SK-N-SH (cell line): ENCODE measurements around the gene SPINK13. TPM values are rescaled to one million over a fixed set of nuclear protein-coding genes. Genes with fewer than 3 reads are reported as not detected.

ENCODE experiments used
- CTCF ChIA-PET: fragments of 300-600, 350-600 bp; formaldehyde crosslinking; extraction: SDS; loops from one replicate; lab custom pipeline; 2021; lab: Yijun Ruan, JAX
- POLR2A ChIA-PET: fragments of 350-600 bp; sonication (Branson Sonifier 250); formaldehyde crosslinking; extraction: SDS; loops from one replicate; lab custom pipeline; 2020; ENCODE audit warnings: antibody characterized with exemption, inconsistent platforms; lab: Yijun Ruan, JAX
- DNase-seq: peaks from one replicate; pipeline ENCODE4 v3.0.0; 2012
- H2AFZ ChIP-seq: fragments of 200-600 bp; sonication (generic); 2 replicates; pipeline ENCODE4 v1.8.1; 2016; ENCODE audit warnings: antibody characterized with exemption, mild to moderate bottlenecking, low read depth
- H3F3A ChIP-seq: fragments of 200-600 bp; sonication (generic); replicated peaks from 2 replicates; pipeline ENCODE3; 2016; ENCODE audit warnings: antibody characterized with exemption, mild to moderate bottlenecking; ENCODE audit not compliant: insufficient read depth
- H3K27ac ChIP-seq, 2 experiments: fragments of 200-500 bp in 1 of 2; fragments of 200-600 bp in 1 of 2; sonication (Bioruptor generic) in 1 of 2; sonication (generic), shearing (Covaris generic) in 1 of 2; 2 replicates each; pipeline versions ENCODE4 v1.5.1 to v1.6.1; 2014 to 2016; ENCODE audit warnings: low read depth in 2 of 2, inconsistent platforms in 1 of 2, low read length in 1 of 2, mild to moderate bottlenecking in 1 of 2, mixed read lengths in 1 of 2
- H3K27me3 ChIP-seq: fragments of 200-600 bp; sonication (generic), shearing (Covaris generic); 2 replicates; pipeline ENCODE4 v1.6.1; 2016; ENCODE audit warnings: mixed run types; ENCODE audit not compliant: insufficient read depth
- H3K36me3 ChIP-seq, 2 experiments: fragments of 200-500 bp in 1 of 2; fragments of 200-600 bp in 1 of 2; sonication (Bioruptor generic) in 1 of 2; sonication (generic) in 1 of 2; replicated peaks in 1 of 2; 2 replicates each; pipeline versions ENCODE3 to v1.5.1; 2014 to 2016; ENCODE audit warnings: low read length in 1 of 2, mild to moderate bottlenecking in 1 of 2; ENCODE audit not compliant: insufficient read depth in 2 of 2, control insufficient read depth in 1 of 2
- H3K4me1 ChIP-seq, 2 experiments: fragments of 200-500 bp in 1 of 2; fragments of 200-600 bp in 1 of 2; sonication (Bioruptor generic) in 1 of 2; sonication (generic), shearing (Covaris generic) in 1 of 2; 2 replicates each; pipeline versions ENCODE4 v1.5.1 to v1.6.1; 2014 to 2016; ENCODE audit warnings: low read depth in 1 of 2, low read length in 1 of 2, mixed run types in 1 of 2; ENCODE audit not compliant: insufficient read depth in 2 of 2, control insufficient read depth in 1 of 2
- H3K4me2 ChIP-seq: fragments of 200-600 bp; sonication (generic), shearing (Covaris generic); 2 replicates; pipeline ENCODE4 v1.6.1; 2017; ENCODE audit warnings: mixed run types
- H3K4me3 ChIP-seq, 2 experiments: fragments of 200-500 bp in 1 of 2; fragments of 200-600 bp in 1 of 2; sonication (Bioruptor generic) in 1 of 2; sonication (generic), shearing (Covaris generic) in 1 of 2; 2 replicates each; pipeline versions ENCODE4 v1.5.1 to v1.8.1; 2014 to 2016; ENCODE audit warnings: low read depth in 2 of 2, inconsistent platforms in 1 of 2, low read length in 1 of 2, mild to moderate bottlenecking in 1 of 2, mixed read lengths in 1 of 2, moderate library complexity in 1 of 2
- H3K79me2 ChIP-seq: fragments of 200-600 bp; sonication (generic); 2 replicates; pipeline ENCODE4 v1.8.1; 2017; ENCODE audit warnings: mild to moderate bottlenecking; ENCODE audit not compliant: insufficient read depth
- H3K9ac ChIP-seq: fragments of 200-600 bp; sonication (generic); 2 replicates; pipeline ENCODE4 v1.6.1; 2017; ENCODE audit warnings: mixed run types
- H3K9me2 ChIP-seq: fragments of 200-600 bp; sonication (generic); 2 replicates; pipeline ENCODE4 v1.6.1; 2017; ENCODE audit warnings: mixed run types
- H3K9me3 ChIP-seq: fragments of 200-600 bp; sonication (generic); 2 replicates; pipeline ENCODE4 v1.6.1; 2017; ENCODE audit warnings: mixed run types, mild to moderate bottlenecking, moderate library complexity
- H4K20me1 ChIP-seq: fragments of 200-600 bp; sonication (generic); 2 replicates; pipeline ENCODE4 v1.6.1; 2017; ENCODE audit warnings: mild to moderate bottlenecking, mixed run types; ENCODE audit not compliant: insufficient read depth
- CHD2 ChIP-seq: fragments of 150-350 bp; IDR thresholded peaks from 2 replicates; pipeline ENCODE4 v1.6.1; 2018; ENCODE audit warnings: low read length; ENCODE audit not compliant: partially characterized antibody
- PBX3 ChIP-seq: IDR thresholded peaks from 2 replicates; pipeline ENCODE4; 2012
- TCF12 ChIP-seq: IDR thresholded peaks from 2 replicates; pipeline ENCODE4 v1.4.0; 2012
- USF1 ChIP-seq: IDR thresholded peaks from 2 replicates; pipeline ENCODE4 v1.4.0; 2012; ENCODE audit warnings: low read depth, borderline replicate concordance
- ZBTB33 ChIP-seq: IDR thresholded peaks from 2 replicates; pipeline ENCODE4 v1.4.0; 2012; ENCODE audit warnings: low read depth, borderline replicate concordance
- WGBS: methylation state at CpG from one replicate; pipeline ENCODE4 v1.1.6; 2017; ENCODE audit warnings: low lambda C conversion rate; 5-methylcytosine and 5-hydroxymethylcytosine counted together
- polyA plus RNA-seq, 3 experiments: library from polyadenylated mRNA; depleted of rRNA; stranded (reverse); fragments of >200 nt; gene quantifications; 2 replicates each; pipeline ENCODE4 v1.2.3, GENCODE V29; 2012
- TF ChIP-seq, protein P1 (sequence below): fragments of 150-350 bp; IDR thresholded peaks from 2 replicates; pipeline ENCODE4 v1.6.1; 2017; ENCODE audit warnings: antibody characterized with exemption, low read length, low read depth, borderline replicate concordance

The SPINK13 gene
- polyA plus RNA-seq, 1 of the 3 experiments (the other 2 are of a cell fraction), result not detected

- no peaks in the 10 kb centered on the region for H3K36me3 ChIP-seq
- H3K27me3 ChIP-seq, result no peaks in the 10 kb centered on the region
- no peak overlapping the region for H3K27ac ChIP-seq
- POLR2A ChIA-PET, result no interaction called here
- no peak overlapping the region for H2AFZ ChIP-seq
- TF ChIP-seq USF1, result no peak
- TF ChIP-seq ZBTB33, result no peak
- TF ChIP-seq TCF12, result no peak
- TF ChIP-seq, protein P1, sequence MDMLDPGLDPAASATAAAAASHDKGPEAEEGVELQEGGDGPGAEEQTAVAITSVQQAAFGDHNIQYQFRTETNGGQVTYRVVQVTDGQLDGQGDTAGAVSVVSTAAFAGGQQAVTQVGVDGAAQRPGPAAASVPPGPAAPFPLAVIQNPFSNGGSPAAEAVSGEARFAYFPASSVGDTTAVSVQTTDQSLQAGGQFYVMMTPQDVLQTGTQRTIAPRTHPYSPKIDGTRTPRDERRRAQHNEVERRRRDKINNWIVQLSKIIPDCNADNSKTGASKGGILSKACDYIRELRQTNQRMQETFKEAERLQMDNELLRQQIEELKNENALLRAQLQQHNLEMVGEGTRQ, result no peak
- no peak for TF ChIP-seq PBX3
- no peaks in the 10 kb centered on the region for H3F3A ChIP-seq
- DNase-seq, result no peak
- no peaks in the 10 kb centered on the region for H3K4me1 ChIP-seq
- CTCF ChIA-PET, result no interaction called here
- no peaks in the 10 kb centered on the region for H3K79me2 ChIP-seq
- no peak overlapping the region for H3K4me3 ChIP-seq
- no peaks in the 10 kb centered on the region for H4K20me1 ChIP-seq
- H3K9me3 ChIP-seq, result no peaks in the 10 kb centered on the region
- no peak overlapping the region for H3K9ac ChIP-seq
- no peaks in the 10 kb centered on the region for H3K9me2 ChIP-seq
- WGBS, result 55% methylated on average over 7 of the region's 7 CpGs
- H3K4me2 ChIP-seq, result no peak overlapping the region
These were observed 38.4 kb upstream of the SPINK13 start for GRCh38 chr5:148230240-148230639.

DNA sequence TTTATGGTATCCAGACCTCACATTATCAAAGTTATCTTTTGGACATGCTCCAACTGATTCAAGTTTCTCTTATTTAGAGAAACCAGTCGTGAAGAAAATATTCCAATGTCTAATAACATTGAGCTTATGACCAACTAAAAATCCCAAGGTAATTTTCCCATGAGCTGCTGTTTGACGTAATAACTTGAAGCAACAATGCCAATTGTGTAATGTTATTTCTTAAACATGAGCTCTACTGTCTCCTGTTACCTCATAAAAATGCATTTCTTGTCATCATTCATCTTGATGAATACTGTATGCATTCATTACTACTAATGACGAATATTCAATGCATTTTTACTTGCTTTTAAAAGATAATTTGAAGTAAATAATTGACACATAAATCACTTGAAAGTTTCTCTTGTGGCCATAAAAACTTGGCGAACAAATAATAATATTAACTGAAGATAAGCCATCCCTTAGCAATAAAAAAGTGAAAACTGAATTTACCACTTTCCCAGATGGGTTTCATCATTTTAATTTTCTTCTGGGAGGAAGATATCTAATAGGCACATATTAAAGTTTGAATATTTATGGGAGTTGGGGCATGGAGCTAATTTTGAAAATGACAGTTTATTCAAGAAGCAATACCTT is 30.7 kb upstream of the SPINK13 start:
- no peak overlapping the region for H3K9ac ChIP-seq
- ChIA-PET CTCF (interaction anchor here (0.7 to 1.5 kb wide), 2 partner anchors 16 to 493 kb away, joined by 3 read pairs; no protein-coding TSS in a partner anchor), POLR2A (no interaction called here)
- no peak for DNase-seq
- no peaks in the 10 kb centered on the region for H4K20me1 ChIP-seq
- no peaks in the 10 kb centered on the region for H3F3A ChIP-seq
- H3K36me3 ChIP-seq, result no peaks in the 10 kb centered on the region
- no peak overlapping the region for H2AFZ ChIP-seq
- H3K27ac ChIP-seq, result no peak overlapping the region
- no peak overlapping the region for H3K4me3 ChIP-seq
- no peaks in the 10 kb centered on the region for H3K9me3 ChIP-seq
- WGBS, result 5% methylated on average over 4 of the region's 4 CpGs
- no peaks in the 10 kb centered on the region for H3K9me2 ChIP-seq
- no peaks in the 10 kb centered on the region for H3K27me3 ChIP-seq
- H3K79me2 ChIP-seq, result no peaks in the 10 kb centered on the region
- no peaks in the 10 kb centered on the region for H3K4me1 ChIP-seq
- no peak overlapping the region for H3K4me2 ChIP-seq
- TF ChIP-seq CHD2 (no peak), ZBTB33 (no peak)
